ENCODE data around the gene MICA. TPM values are rescaled to one million over a fixed set of nuclear protein-coding genes. Genes with fewer than 3 reads are reported as not detected.

Gene MICA
- total RNA-seq, 1 donor from 2014 or later, result 19.9 TPM

DNA sequence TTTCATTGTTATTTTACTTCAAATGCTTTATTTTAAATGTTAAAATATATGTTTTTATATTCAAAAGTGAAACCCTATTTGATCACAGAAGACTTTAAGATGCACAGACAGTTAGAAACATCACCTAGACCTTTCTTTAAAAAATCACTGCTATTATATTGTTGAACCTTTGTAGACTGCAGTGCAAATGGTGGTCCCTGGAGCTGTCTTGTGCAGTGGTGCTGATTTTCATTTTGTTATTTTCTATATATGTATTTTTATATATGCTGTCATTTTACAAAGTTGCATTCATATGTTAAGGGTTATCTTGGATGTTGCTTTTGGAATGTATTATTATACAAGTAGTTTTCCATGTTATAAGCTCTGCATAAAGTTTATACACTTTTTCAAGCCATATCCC, 27.7 kb upstream of the MICA start:
- intact Hi-C loops (cut with DNase I), result no loop called here

DNA sequence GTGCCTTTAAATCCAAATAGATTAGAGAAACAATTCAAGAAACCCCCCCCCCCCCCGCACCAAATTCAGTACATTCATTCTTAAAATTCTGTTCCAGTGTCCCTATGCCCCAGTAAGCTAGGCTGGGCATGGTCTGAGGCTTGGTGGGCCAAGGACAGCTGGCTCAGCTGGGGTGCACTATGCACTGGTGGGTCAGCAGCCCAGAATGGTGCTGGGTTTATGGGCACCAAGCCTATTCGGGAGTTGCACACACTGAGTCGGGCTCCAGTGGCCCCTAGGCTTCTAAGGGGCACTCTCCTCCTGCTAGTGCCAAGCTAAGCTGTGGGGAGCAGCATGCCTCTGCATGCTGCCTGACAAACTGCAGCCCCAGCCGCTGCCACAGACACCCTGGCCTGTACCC, 26.4 kb upstream of the MICA start:
- no peaks in the 10 kb centered on the region for H3K27me3 ChIP-seq
- DNase-seq (ENCODE audit: extremely low spot score in 2 of 2), result no peak
- intact Hi-C loops (cut with DNase I), result no loop called here

More for the DNA sequence above, 27.7 kb upstream of the MICA start:
- H3K9me3 ChIP-seq, result no peaks in the 10 kb centered on the region
- no peaks in the 10 kb centered on the region for H3K36me3 ChIP-seq
- no peak for DNase-seq (ENCODE audit: extremely low spot score in 2 of 2)
- H3K4me1 ChIP-seq, result no peaks in the 10 kb centered on the region
- H3K4me3 ChIP-seq, result no peak overlapping the region
- no peak overlapping the region for H3K27ac ChIP-seq
- TF ChIP-seq POLR2AphosphoS5 (IDR thresholded peaks at IDR 0.05; ENCODE audit: insufficient read depth in 1 of 2, low read depth in 1 of 2) (no peak), POLR2A (IDR thresholded peaks at IDR 0.05) (no peak)
- TF ChIP-seq, protein P1, sequence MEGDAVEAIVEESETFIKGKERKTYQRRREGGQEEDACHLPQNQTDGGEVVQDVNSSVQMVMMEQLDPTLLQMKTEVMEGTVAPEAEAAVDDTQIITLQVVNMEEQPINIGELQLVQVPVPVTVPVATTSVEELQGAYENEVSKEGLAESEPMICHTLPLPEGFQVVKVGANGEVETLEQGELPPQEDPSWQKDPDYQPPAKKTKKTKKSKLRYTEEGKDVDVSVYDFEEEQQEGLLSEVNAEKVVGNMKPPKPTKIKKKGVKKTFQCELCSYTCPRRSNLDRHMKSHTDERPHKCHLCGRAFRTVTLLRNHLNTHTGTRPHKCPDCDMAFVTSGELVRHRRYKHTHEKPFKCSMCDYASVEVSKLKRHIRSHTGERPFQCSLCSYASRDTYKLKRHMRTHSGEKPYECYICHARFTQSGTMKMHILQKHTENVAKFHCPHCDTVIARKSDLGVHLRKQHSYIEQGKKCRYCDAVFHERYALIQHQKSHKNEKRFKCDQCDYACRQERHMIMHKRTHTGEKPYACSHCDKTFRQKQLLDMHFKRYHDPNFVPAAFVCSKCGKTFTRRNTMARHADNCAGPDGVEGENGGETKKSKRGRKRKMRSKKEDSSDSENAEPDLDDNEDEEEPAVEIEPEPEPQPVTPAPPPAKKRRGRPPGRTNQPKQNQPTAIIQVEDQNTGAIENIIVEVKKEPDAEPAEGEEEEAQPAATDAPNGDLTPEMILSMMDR (IDR thresholded peaks at IDR 0.05), result no peak
- no peaks in the 10 kb centered on the region for H3K27me3 ChIP-seq

DNA sequence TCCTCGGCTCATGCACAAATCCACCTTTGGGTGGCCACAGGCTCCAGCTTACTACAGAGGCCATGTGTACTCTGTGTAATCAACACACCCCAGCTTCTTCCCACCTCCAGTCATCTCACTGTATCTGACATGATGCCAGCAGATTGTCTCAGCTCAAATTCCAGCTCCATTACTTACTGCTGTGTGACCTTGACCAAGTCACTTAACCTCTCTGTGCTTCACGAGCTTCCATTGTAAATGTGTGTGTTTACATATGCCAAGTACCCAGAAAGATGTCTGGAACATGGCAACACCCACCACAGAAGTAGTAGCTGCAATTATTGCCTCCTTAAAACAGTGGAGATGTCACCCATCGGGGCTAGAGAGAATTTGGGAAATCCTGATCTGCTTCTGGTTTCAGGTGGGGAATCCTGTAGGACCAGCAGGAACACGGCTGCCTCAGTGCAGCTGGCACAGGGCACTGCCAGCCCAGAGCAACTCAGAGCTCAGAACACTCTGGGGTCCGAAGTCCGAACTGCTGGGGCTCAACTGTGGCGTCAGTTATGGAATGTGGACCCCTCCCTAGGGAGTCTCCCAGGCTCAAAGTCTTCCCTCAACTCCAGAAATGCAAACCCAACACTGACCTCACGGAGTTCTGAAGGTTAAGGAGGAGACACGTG, 25.2 kb upstream of the MICA start:
- no peaks in the 10 kb centered on the region for H3K27me3 ChIP-seq
- H3K4me3 ChIP-seq, result no peak overlapping the region
- H3K4me1 ChIP-seq, result no peaks in the 10 kb centered on the region
- H3K27ac ChIP-seq, result no peak overlapping the region
- H3K9me3 ChIP-seq, result no peaks in the 10 kb centered on the region
- H3K36me3 ChIP-seq, result no peaks in the 10 kb centered on the region
- TF ChIP-seq POLR2AphosphoS5 (IDR thresholded peaks at IDR 0.05; ENCODE audit: insufficient read depth in 1 of 2, low read depth in 1 of 2), result no peak
- no peak for TF ChIP-seq POLR2A (IDR thresholded peaks at IDR 0.05)
- TF ChIP-seq, protein P1 (IDR thresholded peaks at IDR 0.05), result no peak
- DNase-seq (ENCODE audit: extremely low spot score in 2 of 2), result no peak
- intact Hi-C loops (cut with DNase I), result no loop called here

More for the DNA sequence above, 26.4 kb upstream of the MICA start:
- Histone ChIP-seq H3K27ac (no peak overlapping the region), H3K36me3 (no peaks in the 10 kb centered on the region), H3K4me3 (no peak overlapping the region), H3K9me3 (no peaks in the 10 kb centered on the region), H3K4me1 (no peaks in the 10 kb centered on the region)
- no peak for TF ChIP-seq POLR2A (IDR thresholded peaks at IDR 0.05)
- no peak for TF ChIP-seq POLR2AphosphoS5 (IDR thresholded peaks at IDR 0.05; ENCODE audit: insufficient read depth in 1 of 2, low read depth in 1 of 2)
- TF ChIP-seq, protein P1 (IDR thresholded peaks at IDR 0.05), result no peak

DNA sequence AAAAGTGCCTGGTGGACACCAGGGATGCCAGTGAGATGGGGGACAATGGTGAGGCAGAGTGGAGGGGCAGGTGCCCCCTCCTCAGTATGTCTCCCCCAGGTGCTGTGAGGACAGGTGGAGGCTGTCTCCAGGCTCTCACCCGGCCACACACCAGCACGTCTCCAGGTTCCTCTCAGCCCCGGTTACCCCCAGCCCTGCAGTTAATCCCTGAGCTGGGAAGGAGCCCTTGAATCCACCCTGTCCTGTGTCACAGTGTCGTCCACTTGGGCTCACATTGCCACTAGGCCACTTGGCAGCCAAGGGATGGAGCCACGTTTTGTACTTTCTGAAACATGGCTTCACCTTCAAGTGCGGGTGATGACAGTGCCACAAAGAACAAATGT, 24.7 kb upstream of the MICA start:
- H3K4me1 ChIP-seq, result no peaks in the 10 kb centered on the region
- TF ChIP-seq POLR2AphosphoS5 (IDR thresholded peaks at IDR 0.05; ENCODE audit: insufficient read depth in 1 of 2, low read depth in 1 of 2), result no peak
- TF ChIP-seq, protein P1 (IDR thresholded peaks at IDR 0.05), result no peak
- TF ChIP-seq POLR2A (IDR thresholded peaks at IDR 0.05), result no peak
- intact Hi-C loops (cut with DNase I), result no loop called here
- H3K4me3 ChIP-seq, result no peak overlapping the region
- no peaks in the 10 kb centered on the region for H3K27me3 ChIP-seq
- H3K36me3 ChIP-seq, result no peaks in the 10 kb centered on the region
- H3K9me3 ChIP-seq, result no peaks in the 10 kb centered on the region
- DNase-seq (ENCODE audit: extremely low spot score in 2 of 2), result no peak
- no peak overlapping the region for H3K27ac ChIP-seq

DNA sequence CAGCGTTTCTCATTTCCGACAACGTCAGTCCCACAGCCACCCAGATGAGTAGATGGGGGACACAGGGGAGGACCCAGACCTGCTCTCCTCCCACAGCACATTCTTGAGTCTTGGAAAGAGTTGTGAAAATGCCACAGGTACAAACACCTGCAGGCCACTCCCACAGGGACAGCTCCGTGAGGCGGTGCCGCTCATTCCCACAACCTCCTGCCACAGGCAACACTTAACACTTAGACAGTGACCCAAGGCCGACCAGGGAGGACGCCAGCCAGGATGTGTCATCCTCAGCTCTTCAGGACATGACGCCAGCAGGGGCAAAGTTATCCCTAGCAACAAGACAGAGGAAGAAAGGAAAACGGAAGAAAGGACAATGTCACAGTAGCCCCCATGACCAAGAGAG, 23.5 kb upstream of the MICA start:
- intact Hi-C loops (cut with DNase I), result no loop called here
- Histone ChIP-seq H3K4me1 (no peaks in the 10 kb centered on the region), H3K4me3 (no peak overlapping the region), H3K9me3 (no peaks in the 10 kb centered on the region), H3K27ac (no peak overlapping the region), H3K27me3 (no peaks in the 10 kb centered on the region), H3K36me3 (no peaks in the 10 kb centered on the region)
- no peak for DNase-seq (ENCODE audit: extremely low spot score in 2 of 2)
- TF ChIP-seq POLR2AphosphoS5 (IDR thresholded peaks at IDR 0.05; ENCODE audit: insufficient read depth in 1 of 2, low read depth in 1 of 2) (no peak), POLR2A (IDR thresholded peaks at IDR 0.05) (no peak)
- TF ChIP-seq, protein P1 (IDR thresholded peaks at IDR 0.05), result no peak
